Airway epithelial cell (primary cell): ENCODE results near the gene FRG2. TPM values are rescaled to one million over a fixed set of nuclear protein-coding genes. Genes with fewer than 3 reads are reported as not detected.

ENCODE experiments used
- total RNA-seq: library from RNA; depleted of rRNA; stranded (reverse); fragments of >200 nt; gene quantifications from 2 replicates; pipeline ENCODE4 v1.2.3, GENCODE V29; 2015

The FRG2 gene
- not detected in 2 replicates for total RNA-seq

DNA sequence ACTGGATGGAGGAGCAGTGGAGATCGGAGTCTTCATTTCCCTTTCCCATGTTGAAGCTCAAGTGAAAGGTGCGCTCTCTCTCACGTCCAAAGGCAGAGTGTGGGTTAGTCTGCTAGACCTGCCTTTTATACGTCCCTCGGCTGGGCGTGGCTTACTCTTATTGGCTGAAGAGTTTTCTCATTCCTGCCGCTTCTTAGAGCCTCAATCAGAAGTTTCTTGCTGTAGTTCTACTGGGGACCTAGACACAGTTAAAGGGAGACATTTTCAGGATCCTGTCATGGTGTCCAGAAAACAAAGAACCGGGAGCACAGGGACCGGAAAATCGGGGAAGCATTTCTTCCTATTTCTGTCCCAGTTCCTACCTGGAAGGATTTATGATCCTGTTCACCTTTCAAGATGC lies at the start of gene FRG2:
Gene FRG2 (minus strand): TSS at position 101 of the 400 bp plus-strand sequence. CDS start 52 bp downstream, at position 49.

DNA sequence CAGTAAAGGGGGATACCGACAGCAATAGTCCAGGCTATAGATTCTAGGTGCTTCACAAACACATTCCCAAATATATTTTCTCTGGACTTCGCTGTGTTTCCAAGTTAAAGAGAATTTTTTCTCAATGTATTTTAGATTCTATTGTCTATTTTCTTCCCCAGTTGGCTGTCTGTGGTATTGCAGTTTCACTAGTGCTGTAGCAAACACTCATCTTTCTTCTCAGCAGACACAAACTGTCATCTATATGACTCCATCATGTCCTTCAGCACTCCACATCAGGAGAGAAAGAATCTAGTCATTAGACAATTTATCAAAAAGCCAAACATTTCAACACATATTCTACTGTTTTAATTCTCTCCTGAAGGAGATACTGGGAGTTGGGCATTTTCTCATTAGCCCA lies 37.3 kb upstream of the FRG2 start, which contains the start of gene DBET:
Gene DBET (plus strand): TSS at position 161 of the 400 bp plus-strand sequence.

Other genes starting within 250 kb of the FRG2 start
- 30.9 and 35.5 TPM in 2 replicates for gene FRG1, start 86.4 kb downstream of the FRG2 start, total RNA-seq
- not detected in 2 replicates for gene DBET, start 37.2 kb upstream of the FRG2 start, total RNA-seq
- gene DUX4, start 146.5 kb upstream of the FRG2 start, total RNA-seq: not detected in 2 replicates